ENCODE results near the gene NEDD4L.

GRCh38 chr18:58363767-58364540 lies 319.9 kb downstream of the NEDD4L start:
- TF ChIP-seq ZFP30 (CRISPR knock-in tag; IDR thresholded peaks at IDR 0.05) = no peak
- TF ChIP-seq RARB (CRISPR knock-in tag; IDR thresholded peaks at IDR 0.05) = no peak
- TF ChIP-seq, protein P1, sequence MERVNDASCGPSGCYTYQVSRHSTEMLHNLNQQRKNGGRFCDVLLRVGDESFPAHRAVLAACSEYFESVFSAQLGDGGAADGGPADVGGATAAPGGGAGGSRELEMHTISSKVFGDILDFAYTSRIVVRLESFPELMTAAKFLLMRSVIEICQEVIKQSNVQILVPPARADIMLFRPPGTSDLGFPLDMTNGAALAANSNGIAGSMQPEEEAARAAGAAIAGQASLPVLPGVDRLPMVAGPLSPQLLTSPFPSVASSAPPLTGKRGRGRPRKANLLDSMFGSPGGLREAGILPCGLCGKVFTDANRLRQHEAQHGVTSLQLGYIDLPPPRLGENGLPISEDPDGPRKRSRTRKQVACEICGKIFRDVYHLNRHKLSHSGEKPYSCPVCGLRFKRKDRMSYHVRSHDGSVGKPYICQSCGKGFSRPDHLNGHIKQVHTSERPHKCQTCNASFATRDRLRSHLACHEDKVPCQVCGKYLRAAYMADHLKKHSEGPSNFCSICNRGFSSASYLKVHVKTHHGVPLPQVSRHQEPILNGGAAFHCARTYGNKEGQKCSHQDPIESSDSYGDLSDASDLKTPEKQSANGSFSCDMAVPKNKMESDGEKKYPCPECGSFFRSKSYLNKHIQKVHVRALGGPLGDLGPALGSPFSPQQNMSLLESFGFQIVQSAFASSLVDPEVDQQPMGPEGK (CRISPR knock-in tag; IDR thresholded peaks at IDR 0.05; ENCODE audit: borderline replicate concordance) = no peak
- TF ChIP-seq PPARA (CRISPR knock-in tag; IDR thresholded peaks at IDR 0.05; ENCODE audit: borderline replicate concordance) = no peak
- TF ChIP-seq, protein P2, sequence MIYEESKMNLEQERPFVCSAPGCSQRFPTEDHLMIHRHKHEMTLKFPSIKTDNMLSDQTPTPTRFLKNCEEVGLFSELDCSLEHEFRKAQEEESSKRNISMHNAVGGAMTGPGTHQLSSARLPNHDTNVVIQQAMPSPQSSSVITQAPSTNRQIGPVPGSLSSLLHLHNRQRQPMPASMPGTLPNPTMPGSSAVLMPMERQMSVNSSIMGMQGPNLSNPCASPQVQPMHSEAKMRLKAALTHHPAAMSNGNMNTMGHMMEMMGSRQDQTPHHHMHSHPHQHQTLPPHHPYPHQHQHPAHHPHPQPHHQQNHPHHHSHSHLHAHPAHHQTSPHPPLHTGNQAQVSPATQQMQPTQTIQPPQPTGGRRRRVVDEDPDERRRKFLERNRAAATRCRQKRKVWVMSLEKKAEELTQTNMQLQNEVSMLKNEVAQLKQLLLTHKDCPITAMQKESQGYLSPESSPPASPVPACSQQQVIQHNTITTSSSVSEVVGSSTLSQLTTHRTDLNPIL (CRISPR knock-in tag; IDR thresholded peaks at IDR 0.05; ENCODE audit: low read depth) = no peak
